Prostate gland (tissue), 2 donors: ENCODE results near the gene BICDL1.

Experiments
- POLR2AphosphoS5 ChIP-seq: sonication (generic); formaldehyde crosslinking; IDR thresholded peaks from one replicate; pipeline ENCODE4 v1.6.1; 2017; ENCODE audit warnings: antibody characterized with exemption
- TF ChIP-seq, protein P1 (sequence below), 4 experiments: fragments of 200-600 bp in 2 of 4; fragments of 450-650 bp in 2 of 4; sonication (generic) in 2 of 4; IDR thresholded peaks; 1 replicate in 3 of 4; 2 replicates in 1 of 4; pipeline ENCODE4 v1.5.1; 2016 to 2019; ENCODE audit warnings: antibody characterized with exemption in 4 of 4, mild to moderate bottlenecking in 2 of 4, moderate library complexity in 2 of 4

DNA sequence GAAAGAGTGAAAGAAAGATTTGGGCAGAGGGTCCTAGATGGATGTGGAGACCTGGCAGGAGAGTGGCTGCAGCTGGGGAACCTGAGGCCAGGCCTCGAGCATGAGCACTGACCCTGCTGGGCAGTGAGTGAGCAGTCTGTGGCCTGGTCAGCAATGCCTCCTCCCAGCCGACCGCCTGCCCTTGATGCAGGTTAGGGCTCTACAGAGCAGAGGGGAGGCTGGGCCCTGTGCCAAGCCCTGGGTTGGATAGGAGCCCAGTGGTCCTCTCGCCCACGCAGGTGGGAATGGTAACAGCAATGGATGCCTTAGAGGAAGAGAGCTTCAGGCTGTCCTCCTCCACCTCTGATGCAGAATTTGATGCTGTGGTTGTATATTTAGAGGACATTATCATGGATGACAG is 67.7 kb downstream of the BICDL1 start:
- TF ChIP-seq, protein P1, sequence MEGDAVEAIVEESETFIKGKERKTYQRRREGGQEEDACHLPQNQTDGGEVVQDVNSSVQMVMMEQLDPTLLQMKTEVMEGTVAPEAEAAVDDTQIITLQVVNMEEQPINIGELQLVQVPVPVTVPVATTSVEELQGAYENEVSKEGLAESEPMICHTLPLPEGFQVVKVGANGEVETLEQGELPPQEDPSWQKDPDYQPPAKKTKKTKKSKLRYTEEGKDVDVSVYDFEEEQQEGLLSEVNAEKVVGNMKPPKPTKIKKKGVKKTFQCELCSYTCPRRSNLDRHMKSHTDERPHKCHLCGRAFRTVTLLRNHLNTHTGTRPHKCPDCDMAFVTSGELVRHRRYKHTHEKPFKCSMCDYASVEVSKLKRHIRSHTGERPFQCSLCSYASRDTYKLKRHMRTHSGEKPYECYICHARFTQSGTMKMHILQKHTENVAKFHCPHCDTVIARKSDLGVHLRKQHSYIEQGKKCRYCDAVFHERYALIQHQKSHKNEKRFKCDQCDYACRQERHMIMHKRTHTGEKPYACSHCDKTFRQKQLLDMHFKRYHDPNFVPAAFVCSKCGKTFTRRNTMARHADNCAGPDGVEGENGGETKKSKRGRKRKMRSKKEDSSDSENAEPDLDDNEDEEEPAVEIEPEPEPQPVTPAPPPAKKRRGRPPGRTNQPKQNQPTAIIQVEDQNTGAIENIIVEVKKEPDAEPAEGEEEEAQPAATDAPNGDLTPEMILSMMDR (IDR thresholded peaks at IDR 0.05), result no peak
- no peak for TF ChIP-seq POLR2AphosphoS5
